ENCODE measurements around the gene ANKRD23.
A peak's percentile ranks its signal among the peaks of the same experiment; 100 is the strongest.

Gene ANKRD23

GRCh38 chr2:96819876-96820511 is 23.8 kb downstream of the ANKRD23 start:
- H3K4me3 ChIP-seq (ENCODE audit: low read length) = no peak overlapping the region
- no peak for DNase-seq (ENCODE audit: low read depth)
- TF ChIP-seq CTCF (IDR thresholded peaks at IDR 0.05; ENCODE audit: insufficient read depth, low read depth, low read length, missing control alignments) = no peak

GRCh38 chr2:96819128-96819875 is 24.5 kb downstream of the ANKRD23 start:
- no peak for TF ChIP-seq CTCF (IDR thresholded peaks at IDR 0.05; ENCODE audit: insufficient read depth, low read depth, low read length, missing control alignments)
- H3K4me3 ChIP-seq (ENCODE audit: low read length) = no peak overlapping the region
- no peak for DNase-seq (ENCODE audit: low read depth)

GRCh38 chr2:96817882-96818281 is 25.9 kb downstream of the ANKRD23 start:
- TF ChIP-seq CTCF (IDR thresholded peaks at IDR 0.05; ENCODE audit: insufficient read depth, low read depth, low read length, missing control alignments) = no peak
- no peak for DNase-seq (ENCODE audit: low read depth)
- H3K4me3 ChIP-seq (ENCODE audit: low read length) = peak overlapping the region; percentile 44

GRCh38 chr2:96816836-96817702 is 26.8 kb downstream of the ANKRD23 start:
- peak overlapping the region; percentile 44 for H3K4me3 ChIP-seq (ENCODE audit: low read length)
- DNase-seq (ENCODE audit: low read depth) = no peak
- TF ChIP-seq CTCF (IDR thresholded peaks at IDR 0.05; ENCODE audit: insufficient read depth, low read depth, low read length, missing control alignments) = no peak

- H3K4me3 ChIP-seq (ENCODE audit: low read length) = peak within 1 kb of the TSS; percentile 60
- peak; percentile 97 for DNase-seq (ENCODE audit: low read depth)
- peak; percentile 33 for TF ChIP-seq CTCF (IDR thresholded peaks at IDR 0.05; ENCODE audit: insufficient read depth, low read depth, low read length, missing control alignments)
Measured at GRCh38 chr2:96816127-96816835, 27.5 kb downstream of the ANKRD23 start, which contains the start of gene CNNM3. TSS of gene CNNM3 (plus strand) at chr2:96816268. CDS start at chr2:96816278, 10 bp downstream.

GRCh38 chr2:96815326-96816126 is 28.3 kb downstream of the ANKRD23 start:
- H3K4me3 ChIP-seq (ENCODE audit: low read length) = peak overlapping the region; percentile 60
- no peak for TF ChIP-seq CTCF (IDR thresholded peaks at IDR 0.05; ENCODE audit: insufficient read depth, low read depth, low read length, missing control alignments)
- DNase-seq (ENCODE audit: low read depth) = peak; percentile 58

All from epithelial cell of esophagus (primary cell).